HG03457 (cell line): ENCODE data around the gene ADAM19.

Experiments
- ATAC-seq: cut with Tn5 transposase; IDR thresholded peaks from one replicate; pipeline ENCODE4 v1.9.1; 2021; ENCODE audit warnings: moderate number of reproducible peaks; ENCODE audit not compliant: unreplicated experiment

ADAM19 gene

DNA sequence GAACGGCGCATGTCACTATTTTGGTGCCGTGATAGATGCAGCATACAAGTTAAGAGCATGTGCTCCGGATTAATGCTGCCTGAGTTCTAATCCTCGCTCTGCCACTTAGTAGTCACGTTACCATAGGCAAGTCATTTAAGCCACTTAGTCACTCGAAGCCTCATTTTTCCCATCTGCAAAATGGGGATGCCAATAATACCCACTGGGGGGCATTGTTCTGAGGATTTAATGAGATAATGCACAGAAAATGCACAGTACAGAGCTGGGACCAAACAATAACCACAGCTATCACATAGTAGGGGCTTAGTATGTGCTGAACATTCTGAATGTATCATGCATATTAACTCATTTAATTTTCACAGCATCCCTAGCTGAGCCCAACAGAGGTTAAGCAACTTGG is 106.5 kb downstream of the ADAM19 start:
- ATAC-seq = no peak

DNA sequence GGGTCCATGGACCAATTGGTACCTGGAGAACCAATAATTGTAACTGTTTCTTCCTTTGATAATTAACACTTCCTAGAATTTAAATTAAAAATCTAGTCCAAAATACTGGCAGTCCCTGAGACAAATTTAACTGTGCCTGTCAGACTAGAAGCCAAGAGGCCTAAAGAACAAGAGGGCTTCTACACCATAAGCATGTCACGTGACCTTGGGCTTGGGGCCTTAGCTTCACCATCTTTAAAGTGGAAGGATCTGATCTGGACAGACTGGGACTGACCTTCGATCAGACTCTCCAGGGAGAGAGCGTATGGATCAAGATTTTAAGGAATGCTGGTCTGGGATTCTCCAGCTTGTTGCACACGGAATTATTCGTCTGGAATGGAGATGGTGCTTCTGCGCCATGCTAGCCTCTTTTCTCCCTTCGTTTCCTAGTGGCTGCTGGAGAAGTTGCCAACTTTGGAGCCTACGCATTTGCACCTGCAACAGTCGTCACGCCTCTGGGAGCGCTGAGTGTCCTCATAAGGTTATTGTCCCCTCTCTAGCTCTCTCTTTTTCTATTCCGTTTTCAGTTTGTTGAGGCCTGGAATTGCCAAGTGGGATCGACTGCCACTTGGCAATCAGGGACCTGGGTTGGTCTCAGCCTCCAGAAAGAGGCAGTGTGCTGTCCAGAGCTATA is 107.1 kb downstream of the ADAM19 start:
- ATAC-seq = no peak

DNA sequence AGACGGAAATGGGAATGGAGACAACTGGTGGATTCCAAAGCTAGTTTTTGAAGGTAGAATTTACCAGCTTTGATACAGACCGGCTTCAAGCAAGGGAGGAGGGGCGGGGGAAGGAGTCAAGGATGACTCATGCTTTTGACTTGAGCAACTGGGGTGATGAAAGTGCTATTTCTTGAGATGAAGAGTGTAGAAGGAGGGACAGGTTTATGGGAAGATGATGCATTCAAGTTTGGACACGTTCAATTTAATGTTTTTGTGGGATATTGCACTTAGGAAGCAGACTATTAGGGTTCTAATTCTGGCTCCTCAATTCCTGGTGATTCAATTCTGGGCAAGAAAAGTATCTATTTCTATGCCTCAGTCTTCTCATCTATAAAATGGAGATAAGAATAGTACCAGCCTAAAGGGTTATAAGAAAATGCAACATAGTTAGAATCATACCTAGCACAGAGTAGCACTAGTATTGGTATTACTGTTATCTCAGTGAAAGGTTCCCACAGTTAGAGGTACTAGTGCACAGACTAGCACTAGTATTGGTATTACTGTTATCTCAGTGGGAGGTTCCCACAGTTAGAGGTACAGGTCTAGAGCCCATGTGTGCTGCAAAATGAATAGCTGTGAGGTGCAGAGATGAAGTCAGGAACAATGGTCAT is 110.9 kb downstream of the ADAM19 start:
- ATAC-seq = peak; percentile 61

DNA sequence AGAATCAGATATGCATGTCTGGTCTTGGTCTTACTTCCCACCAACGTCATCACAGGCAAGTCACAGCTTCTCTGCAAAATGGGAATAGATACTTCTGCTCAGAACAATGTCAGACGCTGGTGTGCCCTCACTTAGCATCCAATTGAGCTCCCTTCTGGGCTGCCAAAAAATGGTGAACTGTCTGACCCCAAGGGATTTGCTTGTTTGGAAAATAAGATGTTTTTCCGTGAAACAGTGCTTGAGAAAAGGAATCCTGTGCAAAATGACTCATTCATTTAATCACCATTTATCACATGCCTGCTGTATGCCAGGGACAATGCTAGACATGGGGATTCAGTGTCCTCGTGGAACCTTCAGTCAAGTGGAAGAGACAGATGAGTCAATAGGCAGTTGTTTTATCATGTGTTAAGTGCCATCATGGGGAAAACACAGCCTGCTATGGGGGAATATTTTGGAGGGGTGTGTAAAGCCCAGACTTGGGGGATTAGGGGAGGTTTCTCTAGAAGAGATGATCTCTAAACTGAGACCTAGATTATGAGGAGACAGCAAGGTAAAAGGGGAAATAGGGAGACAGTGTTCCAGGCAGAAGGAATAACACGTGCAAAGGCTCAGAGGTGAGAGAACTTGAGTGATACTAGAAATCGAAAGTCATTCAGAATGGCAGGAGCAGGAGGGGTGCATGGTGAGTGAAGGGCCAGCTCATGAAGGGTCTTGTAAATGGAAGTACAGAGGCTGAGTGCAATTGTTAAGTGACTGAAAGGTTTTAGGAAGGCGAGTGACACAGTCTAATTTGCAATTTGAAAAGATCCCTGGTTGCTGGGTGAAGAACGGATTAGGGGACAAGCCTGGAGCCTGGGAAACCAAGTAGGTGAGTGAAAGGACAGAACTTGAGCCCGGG is 111.7 kb downstream of the ADAM19 start:
- no peak for ATAC-seq

DNA sequence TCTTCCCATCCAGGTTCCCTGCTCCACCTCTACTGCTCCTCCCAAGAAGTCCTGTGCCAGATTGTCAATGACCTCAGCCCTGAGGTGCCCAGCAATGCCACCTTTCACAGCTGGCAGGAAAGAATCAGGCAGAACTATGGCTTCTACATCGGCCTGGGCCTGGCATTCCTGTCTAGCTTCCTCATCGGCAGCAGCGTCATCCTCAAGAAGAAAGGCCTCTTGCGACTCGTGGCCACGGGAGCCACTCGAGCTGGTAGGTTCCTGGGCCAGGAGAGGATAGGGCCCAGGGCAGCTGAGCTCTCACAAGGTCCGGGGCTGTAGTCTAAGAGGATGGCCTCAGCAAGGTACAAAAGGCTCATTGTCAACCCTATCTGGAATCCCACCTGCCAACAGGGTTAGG is 112.5 kb downstream of the ADAM19 start:
- ATAC-seq = no peak

DNA sequence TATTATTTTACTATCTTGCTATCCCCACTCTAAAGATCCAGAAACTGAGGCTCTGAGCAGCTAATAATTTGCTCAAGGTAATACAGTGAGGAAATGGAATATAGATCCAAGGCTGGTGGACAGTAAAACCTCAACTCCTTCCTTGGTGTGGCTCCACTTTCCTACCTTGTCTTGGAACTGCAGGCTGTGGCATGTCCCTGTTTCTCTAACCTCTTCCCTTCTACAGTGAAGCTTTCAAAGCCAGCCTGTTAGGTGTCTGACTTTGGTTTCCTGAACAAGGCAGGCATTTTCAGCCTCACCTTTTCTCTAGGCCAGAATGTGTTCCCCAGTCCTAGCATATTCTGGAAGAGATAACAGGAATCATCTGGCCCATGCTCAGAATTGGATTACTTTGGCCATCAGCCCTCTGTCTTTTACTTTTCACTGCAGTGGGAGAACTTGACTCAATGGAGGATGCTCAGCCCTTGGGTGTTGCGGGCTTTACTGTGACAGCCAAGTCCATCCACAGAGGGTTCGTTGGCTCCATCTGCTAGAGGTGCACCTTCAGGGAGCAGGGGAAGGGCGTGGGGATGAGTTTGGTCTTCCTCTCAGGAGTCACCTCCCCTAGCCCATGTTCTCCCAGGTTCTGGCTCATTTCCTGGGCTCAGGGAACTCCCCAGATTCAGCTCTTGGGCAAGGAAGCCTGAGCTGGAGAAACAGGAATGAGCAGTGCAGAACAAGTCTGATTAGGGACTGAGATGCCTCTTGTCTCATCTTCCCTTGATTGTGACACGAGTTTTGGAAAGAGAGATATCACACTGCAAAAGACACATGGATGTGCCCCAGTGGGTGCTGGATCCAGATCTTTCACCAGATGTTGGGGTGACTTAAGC is 114.4 kb downstream of the ADAM19 start:
- ATAC-seq = no peak

DNA sequence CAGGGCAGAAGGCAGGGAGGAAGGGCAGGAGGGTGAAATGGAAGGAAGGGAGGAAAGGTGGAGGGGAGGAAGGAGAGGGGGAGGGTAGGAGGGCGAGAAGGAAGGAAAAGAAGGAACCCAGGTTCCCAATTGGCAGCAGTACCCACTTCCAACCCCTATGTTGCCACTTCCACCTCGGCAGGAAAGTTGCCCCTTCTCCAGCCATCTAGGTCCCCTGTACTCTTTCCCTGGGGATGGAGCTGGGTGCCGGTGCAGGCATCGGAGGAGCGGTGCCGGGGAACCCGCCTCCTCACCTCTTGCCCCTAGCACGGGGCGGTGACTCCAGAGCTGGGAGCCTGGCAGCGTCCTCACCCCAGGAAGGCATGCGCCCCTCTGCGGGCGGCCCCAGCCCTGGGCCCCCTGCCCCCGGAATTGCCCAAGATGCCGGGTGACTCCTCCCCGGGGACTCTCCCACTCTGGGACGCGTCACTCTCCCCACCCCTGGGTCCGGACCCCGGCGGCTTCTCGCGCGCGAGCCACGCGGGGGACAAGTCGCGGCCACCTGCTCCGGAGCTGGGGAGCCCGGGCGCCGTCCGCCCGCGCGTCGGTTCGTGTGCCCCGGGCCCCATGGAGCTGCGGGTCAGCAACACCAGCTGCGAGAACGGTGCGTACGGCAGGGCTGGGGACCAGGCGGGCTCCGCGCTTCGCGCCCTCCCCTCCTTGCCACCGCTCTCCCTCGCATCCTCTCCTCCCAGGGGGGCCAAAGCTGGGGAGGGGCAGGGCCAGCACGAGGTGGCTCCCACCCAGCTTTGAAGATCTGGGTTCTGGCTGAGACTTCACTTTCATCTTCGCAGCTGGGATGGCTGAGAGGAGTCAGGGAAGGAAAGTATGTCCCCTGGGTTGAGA is 115.6 kb downstream of the ADAM19 start, which contains the start of gene NIPAL4:
Gene NIPAL4 (plus strand): TSS at position 499 of the 885 bp plus-strand sequence. CDS start 108 bp downstream, at position 607.
- ATAC-seq = no peak

DNA sequence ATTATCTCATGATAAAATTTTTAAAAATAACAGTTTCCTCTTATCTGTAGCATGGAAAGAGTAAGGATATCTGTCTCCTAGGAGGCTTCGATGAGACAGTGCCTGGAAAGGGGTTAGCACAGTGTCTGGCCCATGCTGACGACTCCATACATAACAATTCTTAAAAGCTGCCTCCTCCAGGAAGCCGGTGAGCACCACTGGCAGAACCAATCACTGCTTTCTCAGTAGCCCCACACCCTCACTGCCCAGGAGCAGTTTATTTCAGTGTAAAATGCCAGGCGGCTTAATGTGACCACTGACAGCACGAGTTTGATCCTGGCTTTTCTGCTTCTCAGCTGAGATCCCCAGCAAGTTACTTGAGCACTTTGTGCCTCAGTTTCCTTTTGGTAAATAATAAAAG is 116.7 kb downstream of the ADAM19 start:
- ATAC-seq = no peak

DNA sequence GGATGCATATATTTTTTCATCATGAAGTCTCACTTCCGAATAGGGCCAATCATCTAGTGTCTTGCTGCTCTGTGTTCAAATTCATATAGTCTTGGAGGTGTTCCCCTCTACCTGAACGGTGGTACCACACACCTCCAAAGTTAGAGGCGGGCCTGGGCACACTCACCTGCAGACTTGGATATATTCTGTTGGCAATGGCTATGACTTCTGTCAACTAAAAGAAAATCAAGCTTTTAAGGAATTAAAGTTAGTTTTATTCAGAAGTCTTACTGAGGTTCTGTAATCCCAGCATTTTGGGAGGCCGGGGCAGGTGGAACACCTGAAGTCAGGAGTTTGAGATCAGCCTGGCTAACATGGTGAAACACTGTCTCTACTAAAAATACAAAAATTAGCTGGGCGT is 118.2 kb downstream of the ADAM19 start:
- ATAC-seq = no peak

DNA sequence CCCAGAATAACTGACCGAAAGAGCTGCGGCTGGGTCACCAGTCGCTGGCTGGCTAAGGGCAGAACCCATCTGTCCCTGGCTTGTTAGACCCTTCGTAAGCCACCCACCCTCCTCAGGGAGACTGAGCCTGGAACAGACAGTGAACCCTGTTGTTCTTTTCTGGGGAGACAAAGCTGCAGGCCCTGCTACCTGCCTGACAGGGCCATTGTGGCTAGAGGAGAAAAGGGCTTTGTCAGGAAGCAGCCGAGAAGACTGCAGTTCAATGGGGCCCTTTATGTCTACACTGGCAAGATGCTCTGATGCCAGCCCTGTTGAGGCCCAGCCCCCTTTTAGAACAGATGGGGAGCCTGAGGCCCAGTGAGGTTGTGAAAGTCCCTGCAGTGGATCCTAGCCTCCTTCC is 119.3 kb downstream of the ADAM19 start:
- ATAC-seq = no peak

DNA sequence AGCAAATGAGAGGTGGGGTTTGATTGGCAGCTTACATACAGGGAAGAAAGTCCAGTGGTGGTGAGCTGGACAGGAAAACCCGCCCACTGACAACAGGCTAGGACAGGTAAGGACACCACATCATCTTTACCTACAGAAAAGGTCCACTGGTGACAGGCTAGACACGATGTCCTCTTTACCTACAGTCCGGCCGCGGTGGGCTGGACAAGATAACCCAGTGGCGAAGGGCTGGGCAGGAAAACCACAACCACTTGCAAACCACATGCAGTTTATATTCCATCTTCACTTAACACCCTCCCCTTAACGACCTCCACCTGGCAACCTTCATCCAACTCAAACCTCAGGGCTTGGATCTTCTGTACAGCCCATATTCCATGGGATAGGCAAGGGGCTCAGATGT is 120.5 kb downstream of the ADAM19 start:
- ATAC-seq = no peak

DNA sequence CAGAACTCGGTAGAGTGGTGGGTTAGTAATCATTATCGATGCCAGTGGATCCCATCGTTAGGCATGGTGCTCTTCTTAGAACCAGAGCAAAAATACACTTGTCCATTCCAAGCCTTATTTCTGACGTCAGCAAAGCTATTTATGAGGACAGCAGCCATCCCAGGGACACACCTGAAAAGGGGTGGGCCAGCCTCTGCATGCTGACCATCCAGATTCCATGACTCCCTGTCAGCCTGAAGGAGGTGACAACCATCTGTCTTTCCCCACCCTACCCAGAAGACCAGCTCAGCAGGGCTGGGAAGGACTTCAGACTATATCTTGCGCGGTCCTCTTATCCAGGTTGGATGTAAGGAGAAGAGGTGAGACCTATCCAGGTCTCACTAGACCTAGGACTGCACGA is 121.3 kb downstream of the ADAM19 start:
- no peak for ATAC-seq

DNA sequence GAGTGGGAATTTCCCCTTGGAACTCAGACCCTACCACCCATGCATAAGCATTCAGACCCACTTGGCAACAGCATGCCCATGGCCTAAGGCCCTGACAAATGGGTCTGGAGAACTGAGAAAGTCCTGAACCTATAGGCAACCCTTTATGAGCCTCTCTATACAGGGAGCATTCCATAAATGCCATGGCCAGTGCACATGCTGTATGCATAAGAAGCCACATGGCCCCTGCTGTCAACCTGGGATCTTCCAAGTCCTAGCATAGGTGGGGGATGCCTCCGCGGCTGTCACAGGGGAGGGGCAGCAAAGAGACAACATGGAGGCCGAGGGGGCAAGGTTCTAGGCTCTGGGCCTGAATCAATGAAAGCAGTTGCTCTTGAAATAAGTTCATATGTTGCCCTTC is 123.8 kb downstream of the ADAM19 start:
- no peak for ATAC-seq

DNA sequence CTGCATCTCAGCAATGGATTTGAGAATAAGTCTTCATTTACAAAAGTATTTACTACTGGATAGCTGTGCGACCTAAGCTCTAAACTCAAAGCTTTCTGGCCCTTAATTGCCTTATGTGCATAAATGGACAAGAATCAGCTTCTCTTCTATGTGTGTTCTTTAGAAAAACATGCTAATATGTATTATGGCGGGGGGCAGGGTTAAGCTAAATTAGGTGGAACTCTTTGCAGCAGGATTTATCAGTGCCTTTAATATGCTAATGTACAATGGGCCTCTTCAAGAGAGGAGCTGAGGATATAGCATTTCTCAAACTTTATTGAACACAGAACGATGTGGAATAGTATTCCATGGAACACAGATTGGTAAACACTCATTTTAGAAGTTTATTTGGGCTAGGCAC is 125.6 kb downstream of the ADAM19 start:
- no peak for ATAC-seq

DNA sequence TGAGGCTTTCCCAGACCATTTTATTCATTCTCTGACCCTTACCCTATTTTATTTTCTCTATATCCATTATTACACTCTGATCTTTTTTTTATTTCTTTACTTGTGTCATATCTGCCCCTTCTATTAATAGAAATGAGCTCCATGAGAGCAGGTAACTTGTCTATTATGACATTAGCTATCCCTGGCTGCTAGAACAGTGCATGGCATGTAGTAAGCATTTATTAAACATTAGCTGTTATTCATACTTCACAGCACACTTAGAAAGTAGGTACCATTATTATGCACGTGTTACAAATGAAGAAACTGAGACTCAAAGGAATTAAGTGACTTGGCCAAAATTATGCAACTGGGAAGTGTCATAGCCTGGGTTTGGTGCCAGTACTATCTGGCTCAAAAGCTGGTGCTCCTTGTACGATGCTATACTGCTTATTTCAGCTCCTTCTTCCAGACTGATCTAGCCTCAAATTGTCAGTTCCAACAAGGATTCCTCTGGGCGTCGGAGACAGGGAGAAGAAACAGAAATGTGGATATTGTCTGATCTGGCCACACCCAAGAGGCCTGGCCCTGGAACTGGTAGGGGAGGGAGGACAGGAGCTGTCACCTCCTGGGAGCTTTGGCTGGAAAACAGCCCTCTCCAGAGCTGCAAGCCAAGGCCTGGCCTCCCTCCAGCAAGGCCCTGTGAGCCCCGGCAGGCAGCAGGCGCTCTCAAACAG is 126.4 kb downstream of the ADAM19 start:
- no peak for ATAC-seq

DNA sequence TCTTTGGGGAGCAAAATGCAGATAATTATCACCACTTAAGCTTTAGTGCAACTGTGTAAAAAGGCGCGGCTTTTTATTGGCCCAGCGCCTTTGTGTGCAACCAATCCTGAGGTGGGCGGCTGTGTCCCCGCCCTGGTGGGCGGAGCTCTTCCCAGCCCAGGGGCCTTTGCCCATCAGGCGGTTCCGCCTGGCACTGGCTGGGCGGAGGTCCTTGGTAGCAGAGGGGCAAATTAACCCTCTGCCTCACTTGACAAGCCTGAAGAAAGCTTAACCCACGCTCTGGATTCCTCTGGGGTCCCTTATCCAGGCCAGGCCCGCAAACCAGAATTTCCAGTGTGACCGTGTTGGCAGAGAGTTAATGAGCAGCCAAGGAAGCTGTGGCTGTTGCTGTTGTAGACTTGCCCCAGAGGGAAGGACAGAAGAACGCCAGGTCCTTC is 128.4 kb downstream of the ADAM19 start:
- ATAC-seq = no peak

DNA sequence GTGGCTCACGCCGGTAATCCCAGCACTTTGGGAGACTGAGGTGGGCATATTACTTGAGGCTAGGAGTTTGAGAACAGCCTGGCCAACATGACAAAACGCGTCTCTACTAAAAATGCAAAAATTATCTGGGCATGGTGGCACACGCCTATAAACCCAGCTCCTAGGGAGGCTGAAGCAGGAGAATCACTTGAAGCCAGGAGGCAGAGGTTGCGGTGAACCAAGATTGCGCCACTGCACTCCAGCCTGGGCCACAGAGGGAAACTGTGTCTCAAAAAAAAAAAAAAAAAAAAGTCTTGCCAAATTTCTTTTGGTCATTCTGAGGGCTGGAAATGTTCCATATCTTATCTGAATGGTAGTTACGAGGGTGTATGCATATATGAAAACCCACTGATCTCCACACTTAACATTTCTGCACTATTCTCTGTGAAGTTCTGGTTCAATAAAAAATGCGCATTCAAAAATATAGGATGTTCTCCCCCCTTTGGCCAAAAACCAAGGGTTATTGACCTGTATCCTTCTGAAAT is 129.1 kb downstream of the ADAM19 start:
- ATAC-seq = no peak

DNA sequence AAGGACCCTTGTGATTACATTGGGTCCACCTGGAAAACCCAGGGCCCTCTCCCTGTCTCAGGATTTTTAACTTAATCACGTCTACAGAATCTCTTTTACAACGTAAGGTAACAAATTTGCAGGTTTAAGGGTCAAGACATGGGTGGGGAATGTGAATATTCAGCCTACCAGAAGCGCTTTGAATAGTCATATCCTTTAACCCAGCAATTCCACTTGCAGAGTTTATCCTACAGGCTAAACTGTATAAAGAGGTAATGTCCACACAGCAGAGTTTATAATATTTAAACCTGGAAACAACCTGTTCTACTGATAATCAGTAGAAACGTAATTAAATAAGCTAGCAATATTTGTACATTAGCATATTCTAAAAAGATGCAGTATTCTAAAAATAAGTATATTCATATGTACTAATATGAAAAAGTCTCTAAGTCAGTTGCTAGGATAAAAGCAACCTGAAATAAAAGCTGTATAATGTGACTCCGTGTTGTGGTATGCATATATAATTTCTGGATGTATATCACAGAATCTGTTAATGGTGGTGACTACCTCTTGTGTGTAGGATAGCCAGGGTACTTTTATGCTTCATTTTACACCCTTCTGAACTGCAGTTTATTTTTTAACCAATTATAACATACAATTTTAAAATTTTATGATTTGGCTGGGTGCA is 129.7 kb downstream of the ADAM19 start:
- ATAC-seq = no peak
